Epithelial cell of proximal tubule (primary cell): ENCODE results near the gene ZNF23. TPM values are rescaled to one million over a fixed set of nuclear protein-coding genes. Genes with fewer than 3 reads are reported as not detected.

Source experiments
- DNase-seq: peaks from one replicate; pipeline ENCODE4 v3.0.0-alpha.2; 2011; ENCODE audit warnings: low read depth
- H3K4me3 ChIP-seq: 2 replicates; pipeline ENCODE4 v1.5.1; 2011; ENCODE audit warnings: low read depth, mild to moderate bottlenecking, low read length
- CTCF ChIP-seq: conservative IDR thresholded peaks from 2 replicates; pipeline ENCODE4 v1.5.1; 2012; ENCODE audit warnings: low read depth, mild to moderate bottlenecking, low read length
- total RNA-seq: library from RNA; depleted of rRNA; stranded (reverse); fragments of >200 nt; gene quantifications from 2 replicates; pipeline ENCODE4 v1.2.3, GENCODE V29; 2015

The ZNF23 gene
- total RNA-seq, 1 donor from 2014 or later, result 5.9 TPM

- no peak overlapping the region for H3K4me3 ChIP-seq
- no peak for DNase-seq
- no peak for TF ChIP-seq CTCF
These were observed 51.9 kb downstream of the ZNF23 start for GRCh38 chr16:71410146-71410545.

- H3K4me3 ChIP-seq, result no peak overlapping the region
- no peak for DNase-seq
- TF ChIP-seq CTCF, result no peak
These were observed 52.9 kb downstream of the ZNF23 start for GRCh38 chr16:71409011-71409775.

DNA sequence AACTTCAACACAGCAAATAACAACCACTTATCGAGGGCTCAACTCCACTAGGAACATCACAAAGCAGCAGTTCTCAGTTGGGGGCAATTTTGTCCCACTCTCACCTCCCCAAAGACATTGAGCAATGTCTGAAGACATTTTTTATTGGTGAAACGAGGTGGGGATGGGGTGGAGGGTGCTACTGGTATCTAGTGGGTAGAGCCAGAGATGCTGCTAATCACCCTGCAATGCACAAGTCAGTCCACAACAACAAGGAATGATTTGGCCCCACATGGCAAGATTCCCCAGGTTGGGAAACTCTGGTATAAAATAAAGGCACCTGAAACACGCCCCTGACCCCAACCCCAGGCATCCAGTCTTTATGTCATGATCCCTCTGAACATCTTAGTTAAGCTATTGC lies 53.5 kb downstream of the ZNF23 start:
- no peak for TF ChIP-seq CTCF
- H3K4me3 ChIP-seq, result no peak overlapping the region
- no peak for DNase-seq

- no peak for DNase-seq
- H3K4me3 ChIP-seq, result no peak overlapping the region
- no peak for TF ChIP-seq CTCF
These were observed 54.3 kb downstream of the ZNF23 start for GRCh38 chr16:71407731-71408130.

DNA sequence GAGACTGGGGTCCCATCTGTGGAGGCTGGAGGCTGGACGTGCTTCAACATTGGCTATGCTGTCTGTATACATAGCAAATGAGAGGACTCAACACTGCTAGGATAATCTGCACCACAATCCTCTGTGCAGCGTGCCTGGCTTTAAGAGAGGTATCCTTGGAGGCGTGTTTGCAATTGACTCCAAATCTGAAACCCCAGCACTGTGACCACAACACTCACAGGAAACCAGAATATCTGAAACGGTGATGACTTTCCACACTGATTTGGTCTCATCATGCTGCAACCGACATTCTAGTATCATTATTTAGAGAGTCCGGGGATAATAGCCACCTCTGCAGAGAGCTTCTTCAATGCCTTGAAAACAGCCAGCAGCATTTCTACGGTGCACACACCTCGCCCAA lies 55.3 kb downstream of the ZNF23 start:
- no peak for DNase-seq
- TF ChIP-seq CTCF, result no peak
- H3K4me3 ChIP-seq, result no peak overlapping the region

GRCh38 chr16:71406316-71406715 lies 55.7 kb downstream of the ZNF23 start:
- no peak overlapping the region for H3K4me3 ChIP-seq
- DNase-seq, result no peak
- TF ChIP-seq CTCF, result no peak

DNA sequence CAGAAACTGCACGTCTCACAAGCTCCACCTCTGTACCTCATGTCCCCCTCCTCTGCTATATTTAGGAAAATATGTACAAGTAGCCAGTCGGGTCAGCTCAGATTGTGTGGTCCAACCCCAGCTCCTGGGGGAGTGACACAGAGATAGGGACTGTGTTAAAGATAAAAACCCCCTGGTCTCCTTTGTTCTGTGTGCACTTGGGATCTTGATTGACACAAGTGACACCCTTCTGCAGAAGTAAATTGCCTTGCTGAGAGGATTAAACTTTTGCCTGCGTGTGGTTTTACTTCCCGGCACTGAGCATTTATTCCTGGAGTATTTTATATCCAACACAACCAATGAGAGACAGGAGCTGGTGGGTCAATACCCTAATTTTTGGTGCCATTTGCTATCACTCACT lies 57.7 kb downstream of the ZNF23 start:
- TF ChIP-seq CTCF, result no peak
- DNase-seq, result no peak
- H3K4me3 ChIP-seq, result no peak overlapping the region
